HCT116 (cell line): ENCODE data around the gene MYLK4. TPM values are rescaled to one million over a fixed set of nuclear protein-coding genes. Genes with fewer than 3 reads are reported as not detected.

Experiments used
- ATAC-seq: fragments of 200-7000 bp; cut with Tn5 transposase; 2 replicates; pipeline ENCODE4 v1.9.1; 2020; ENCODE audit warnings: mild to moderate bottlenecking, moderate library complexity
- BruUV-seq: library from RNA; stranded (reverse); fragments of 400-500 nt; replicated peaks from 2 replicates; lab custom pipeline; 2021; lab: Mats Ljungman, UMichigan
- CTCF ChIA-PET: fragments of 300-600 bp; sonication (Branson Sonifier 250); formaldehyde crosslinking; loops from one replicate; lab custom pipeline; 2021; ENCODE audit warnings: antibody characterized with exemption; lab: Charles Lee
- POLR2A ChIA-PET: fragments of 300-600, 350-600 bp; sonication (Branson Sonifier 250); formaldehyde crosslinking; loops from one replicate; lab custom pipeline; 2021; ENCODE audit warnings: antibody characterized with exemption; lab: Charles Lee
- RAD21 ChIA-PET, 2 experiments: fragments of 300-600 bp; sonication (Branson Sonifier 250); formaldehyde crosslinking; loops; one replicate each; lab custom pipeline; 2023; ENCODE audit warnings: low total read pairs in 2 of 2; ENCODE audit not compliant: uncharacterized antibody in 2 of 2, unreplicated experiment in 2 of 2, low non-redundant PET in 1 of 2; lab: Charles Lee
- DNase-seq: peaks from one replicate; pipeline ENCODE4 v3.0.0-alpha.2; 2010; ENCODE audit warnings: low read depth, low spot score
- H2AFZ ChIP-seq: fragments of 200-600 bp; shearing (Covaris generic), sonication (generic); 2 replicates; pipeline ENCODE4 v1.6.1; 2017; ENCODE audit warnings: low read depth, mixed run types, mixed read lengths, antibody characterized with exemption, low read length; ENCODE audit not compliant: poor library complexity, severe bottlenecking
- H3K27ac ChIP-seq: 2 replicates; pipeline ENCODE4 v1.5.1; 2012; ENCODE audit warnings: low read depth, low read length
- H3K27me3 ChIP-seq: fragments of 200-600 bp; sonication (generic); 2 replicates; pipeline ENCODE4 v1.6.1; 2016; ENCODE audit warnings: mixed run types, low read length, mixed read lengths; ENCODE audit not compliant: insufficient read depth
- H3K36me3 ChIP-seq, 2 experiments: fragments of 200-500 bp in 1 of 2; fragments of 200-600 bp in 1 of 2; sonication (Bioruptor generic) in 1 of 2; sonication (generic) in 1 of 2; 2 replicates each; pipeline versions ENCODE4 v1.5.1 to v1.6.1; 2014 to 2016; ENCODE audit warnings: low read length in 2 of 2, inconsistent platforms in 1 of 2, mixed read lengths in 1 of 2, mixed run types in 1 of 2; ENCODE audit not compliant: insufficient read depth in 2 of 2, control insufficient read depth in 1 of 2
- H3K4me1 ChIP-seq, 2 experiments: fragments of 200-600 bp in 1 of 2; sonication (generic) in 1 of 2; 2 replicates each; pipeline versions ENCODE4 v1.5.1 to v1.6.1; 2012 to 2017; ENCODE audit warnings: low read length in 2 of 2, inconsistent platforms in 1 of 2, mild to moderate bottlenecking in 1 of 2, mixed read lengths in 1 of 2, mixed run types in 1 of 2, moderate library complexity in 1 of 2; ENCODE audit not compliant: insufficient read depth in 2 of 2, control insufficient read depth in 1 of 2
- H3K4me2 ChIP-seq: fragments of 200-600 bp; sonication (generic); 2 replicates; pipeline ENCODE4 v1.6.1; 2017; ENCODE audit warnings: mixed run types, low read length, mixed read lengths
- H3K4me3 ChIP-seq, 2 experiments: fragments of 200-600 bp in 1 of 2; sonication (generic) in 1 of 2; replicated peaks in 1 of 2; 2 replicates each; pipeline ENCODE4 v1.5.1; 2011 to 2016; ENCODE audit warnings: low read length in 2 of 2, control low read depth in 1 of 2, low read depth in 1 of 2, mild to moderate bottlenecking in 1 of 2, mixed read lengths in 1 of 2, mixed run types in 1 of 2
- H3K79me2 ChIP-seq: fragments of 200-600 bp; sonication (generic); 2 replicates; pipeline ENCODE4 v1.6.1; 2017; ENCODE audit warnings: mild to moderate bottlenecking, mixed run types, low read length, moderate library complexity, mixed read lengths; ENCODE audit not compliant: insufficient read depth
- H3K9ac ChIP-seq: fragments of 200-600 bp; sonication (generic); 2 replicates; pipeline ENCODE4 v1.6.1; 2016; ENCODE audit warnings: low read length, mixed read lengths
- H3K9me2 ChIP-seq: fragments of 200-600 bp; sonication (generic), shearing (Covaris generic); 2 replicates; pipeline ENCODE4 v1.6.1; 2017; ENCODE audit warnings: mixed run types, mild to moderate bottlenecking, moderate library complexity; ENCODE audit not compliant: insufficient read depth
- H3K9me3 ChIP-seq, 2 experiments: fragments of 200-500 bp in 1 of 2; fragments of 200-600 bp in 1 of 2; sonication (Bioruptor generic) in 1 of 2; sonication (generic) in 1 of 2; 2 replicates each; pipeline ENCODE4 v1.6.1; 2014 to 2017; ENCODE audit warnings: low read length in 2 of 2, mixed read lengths in 2 of 2, inconsistent platforms in 1 of 2, low read depth in 1 of 2, mild to moderate bottlenecking in 1 of 2, mixed run types in 1 of 2, moderate library complexity in 1 of 2; ENCODE audit not compliant: control insufficient read depth in 1 of 2, insufficient read depth in 1 of 2
- H4K20me1 ChIP-seq: fragments of 200-600 bp; sonication (generic), shearing (Covaris generic); 2 replicates; pipeline ENCODE4 v1.6.1; 2017; ENCODE audit warnings: mixed run types, mild to moderate bottlenecking, moderate library complexity; ENCODE audit not compliant: insufficient read depth
- EGR1 ChIP-seq: IDR thresholded peaks from 2 replicates; pipeline ENCODE4 v1.6.1; 2012; ENCODE audit warnings: low read depth
- ELF1 ChIP-seq: IDR thresholded peaks from 2 replicates; pipeline ENCODE4 v1.6.1; 2012; ENCODE audit warnings: low read depth, borderline replicate concordance
- EZH2 ChIP-seq: fragments of 200-600 bp; sonication (generic); IDR thresholded peaks from 2 replicates; pipeline ENCODE4 v1.6.1; 2017; ENCODE audit warnings: antibody characterized with exemption, mixed run types
- EZH2phosphoT487 ChIP-seq: fragments of 200-600 bp; IDR thresholded peaks from 2 replicates; pipeline ENCODE4 v1.6.1; 2018; ENCODE audit warnings: antibody characterized with exemption, borderline replicate concordance
- FOSL1 ChIP-seq: IDR thresholded peaks from 2 replicates; pipeline ENCODE4 v1.6.1; 2012; ENCODE audit warnings: low read depth
- POLR2A ChIP-seq: IDR thresholded peaks from 2 replicates; pipeline ENCODE4 v1.7.0; 2011; ENCODE audit warnings: borderline replicate concordance; ENCODE audit not compliant: insufficient read depth, insufficient read length; ENCODE audit errors: extremely low read depth
- SIN3A ChIP-seq: IDR thresholded peaks from 2 replicates; pipeline ENCODE4 v1.6.1; 2012; ENCODE audit warnings: low read depth
- SP1 ChIP-seq: IDR thresholded peaks from 2 replicates; pipeline ENCODE4 v1.6.1; 2012; ENCODE audit warnings: low read depth
- SRF ChIP-seq: IDR thresholded peaks from 2 replicates; pipeline ENCODE4 v1.6.1; 2012; ENCODE audit warnings: low read depth
- TCF7L2 ChIP-seq: IDR thresholded peaks from 2 replicates; pipeline ENCODE4 v1.7.0; 2011; ENCODE audit warnings: borderline replicate concordance, inconsistent platforms; ENCODE audit not compliant: insufficient read depth, insufficient read length; ENCODE audit errors: extremely low read depth
- YY1 ChIP-seq: IDR thresholded peaks from 2 replicates; pipeline ENCODE4 v1.6.1; 2011; ENCODE audit warnings: low read length, low read depth, moderate library complexity, mild to moderate bottlenecking; ENCODE audit not compliant: insufficient replicate concordance; ENCODE audit errors: extremely low read depth
- ZFX ChIP-seq: fragments of 450-650 bp; IDR thresholded peaks from 2 replicates; pipeline ENCODE4 v1.6.1; 2017
- ZNF274 ChIP-seq: fragments of 200-500 bp; sonication (Bioruptor generic); IDR thresholded peaks from 2 replicates; pipeline ENCODE4 v1.6.1; 2014; ENCODE audit warnings: mild to moderate bottlenecking, low read depth, low read length, inconsistent platforms
- intact Hi-C: fragments of 100-400 bp; cut with micrococcal nuclease; formaldehyde crosslinking; loops from 2 replicates; pipeline ENCODE4 v1.10.0; 2022
- total RNA-seq: library from RNA; stranded (reverse); gene quantifications from one replicate; pipeline ENCODE4 v1.2.1, GENCODE V29; 2021; ENCODE audit not compliant: unreplicated experiment
- TF ChIP-seq, protein P1 (sequence below): IDR thresholded peaks from 2 replicates; pipeline ENCODE4 v1.6.1; 2011; ENCODE audit warnings: mild to moderate bottlenecking, low read length, moderate library complexity; ENCODE audit not compliant: insufficient replicate concordance; ENCODE audit errors: extremely low read depth
- TF ChIP-seq, protein P2 (sequence below), 3 experiments: fragments of 200-600 bp in 1 of 3; sonication (generic) in 1 of 3; IDR thresholded peaks in 2 of 3; conservative IDR thresholded peaks in 1 of 3; 2 replicates each; pipeline ENCODE4 v1.5.1; 2012 to 2017; ENCODE audit warnings: low read depth in 2 of 3, low read length in 2 of 3, antibody characterized with exemption in 1 of 3, borderline replicate concordance in 1 of 3, control low read depth in 1 of 3, mild to moderate bottlenecking in 1 of 3, mixed read lengths in 1 of 3, mixed run types in 1 of 3, moderate library complexity in 1 of 3; ENCODE audit not compliant: insufficient read depth in 1 of 3
- TF ChIP-seq, protein P3 (sequence below): IDR thresholded peaks from 2 replicates; pipeline ENCODE4 v1.6.1; 2012; ENCODE audit warnings: low read depth
- TF ChIP-seq, protein P4 (sequence below): IDR thresholded peaks from 2 replicates; pipeline ENCODE4 v1.6.1; 2012

The MYLK4 gene
- total RNA-seq, 1 experiment from 2014 or later: 0.27 TPM

DNA sequence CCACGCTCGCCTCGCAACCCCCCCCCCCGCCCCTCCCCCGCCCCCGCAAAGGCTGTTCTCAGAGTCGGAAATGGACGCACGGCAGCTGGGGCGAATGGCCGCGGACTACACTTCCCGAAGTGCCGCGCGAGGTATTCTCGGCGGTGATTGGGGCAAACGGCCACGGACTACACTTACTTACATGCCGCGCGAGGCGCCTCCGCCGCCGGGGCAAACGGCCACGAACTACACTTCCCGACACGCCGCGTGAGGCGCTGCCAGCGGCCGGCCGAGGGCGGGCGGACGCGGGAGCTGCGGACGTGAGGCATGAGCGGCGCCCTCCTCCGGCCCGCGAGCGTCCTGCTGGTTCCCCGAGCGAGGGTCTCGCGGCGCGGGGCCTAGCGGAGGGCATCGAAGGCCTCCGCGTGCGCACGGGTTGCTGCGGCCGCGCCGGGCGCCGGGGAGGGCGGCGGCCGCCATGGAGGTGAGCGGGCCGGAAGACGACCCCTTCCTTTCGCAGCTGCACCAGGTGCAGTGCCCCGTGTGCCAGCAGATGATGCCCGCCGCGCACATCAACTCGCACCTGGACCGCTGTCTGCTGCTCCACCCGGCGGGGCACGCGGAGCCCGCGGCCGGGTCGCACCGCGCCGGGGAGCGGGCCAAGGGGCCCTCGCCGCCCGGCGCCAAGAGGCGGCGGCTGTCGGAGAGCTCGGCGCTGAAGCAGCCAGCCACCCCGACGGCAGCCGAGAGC is 14.6 kb upstream of the MYLK4 start, which contains the start of gene WRNIP1:
TSS of gene WRNIP1 (plus strand) at position 228 of the 730 bp plus-strand sequence. CDS start at position 458, 230 bp downstream.
- DNase-seq: peak; percentile 97
- Histone ChIP-seq H3K4me2 (peak within 1 kb of the TSS; percentile 88), H3K9ac (peak within 1 kb of the TSS; percentile 90), H3K79me2 (peaks cover 48% of the 10 kb centered on the region), H3K9me3 (no peaks in the 10 kb centered on the region; a peak in 1 of 4 replicates), H3K27me3 (no peaks in the 10 kb centered on the region), H3K36me3 (peaks cover 7 to 10% of the 10 kb centered on the region in 2 experiments), H3K27ac (peak within 1 kb of the TSS; percentile 97), H4K20me1 (peaks cover 21% of the 10 kb centered on the region; the same call in 1 of the 2 replicates), H3K4me1 (peaks cover 18 to 28% of the 10 kb centered on the region in 2 experiments), H3K4me3 (peak within 1 kb of the TSS; percentile 86 to 95), H3K9me2 (no peaks in the 10 kb centered on the region), H2AFZ (peak within 1 kb of the TSS; percentile 2)
- ChIA-PET RAD21 (no interaction called here), CTCF (interaction anchor here (1.1 to 1.5 kb wide), 5 partner anchors 8 to 236 kb away, joined by 3 to 7 read pairs (median 3); partner anchors contain the start of gene MYLK4), POLR2A (interaction anchor here (0.6 to 1.2 kb wide), 6 partner anchors 26 to 1245 kb away, joined by 3 to 4 read pairs (median 3); no protein-coding TSS in a partner anchor)
- ATAC-seq: peak; percentile 91
- no TSS peak for BruUV-seq
- TF ChIP-seq ELF1 (peak; percentile 35; the same call in 1 of the 2 replicates), FOSL1 (no peak), SRF (no peak), POLR2A (peak; percentile 38), ZNF274 (no peak), SP1 (peak; percentile 87), SIN3A (peak; percentile 60; the same call in 1 of the 2 replicates), TCF7L2 (peak; percentile 47), YY1 (peak; percentile 86), ZFX (peak; percentile 98), EZH2 (no peak), EGR1 (peak; percentile 97), EZH2phosphoT487 (no peak)
- TF ChIP-seq, protein P1, sequence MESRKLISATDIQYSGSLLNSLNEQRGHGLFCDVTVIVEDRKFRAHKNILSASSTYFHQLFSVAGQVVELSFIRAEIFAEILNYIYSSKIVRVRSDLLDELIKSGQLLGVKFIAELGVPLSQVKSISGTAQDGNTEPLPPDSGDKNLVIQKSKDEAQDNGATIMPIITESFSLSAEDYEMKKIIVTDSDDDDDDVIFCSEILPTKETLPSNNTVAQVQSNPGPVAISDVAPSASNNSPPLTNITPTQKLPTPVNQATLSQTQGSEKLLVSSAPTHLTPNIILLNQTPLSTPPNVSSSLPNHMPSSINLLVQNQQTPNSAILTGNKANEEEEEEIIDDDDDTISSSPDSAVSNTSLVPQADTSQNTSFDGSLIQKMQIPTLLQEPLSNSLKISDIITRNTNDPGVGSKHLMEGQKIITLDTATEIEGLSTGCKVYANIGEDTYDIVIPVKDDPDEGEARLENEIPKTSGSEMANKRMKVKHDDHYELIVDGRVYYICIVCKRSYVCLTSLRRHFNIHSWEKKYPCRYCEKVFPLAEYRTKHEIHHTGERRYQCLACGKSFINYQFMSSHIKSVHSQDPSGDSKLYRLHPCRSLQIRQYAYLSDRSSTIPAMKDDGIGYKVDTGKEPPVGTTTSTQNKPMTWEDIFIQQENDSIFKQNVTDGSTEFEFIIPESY: peak; percentile 90
- TF ChIP-seq, protein P2, sequence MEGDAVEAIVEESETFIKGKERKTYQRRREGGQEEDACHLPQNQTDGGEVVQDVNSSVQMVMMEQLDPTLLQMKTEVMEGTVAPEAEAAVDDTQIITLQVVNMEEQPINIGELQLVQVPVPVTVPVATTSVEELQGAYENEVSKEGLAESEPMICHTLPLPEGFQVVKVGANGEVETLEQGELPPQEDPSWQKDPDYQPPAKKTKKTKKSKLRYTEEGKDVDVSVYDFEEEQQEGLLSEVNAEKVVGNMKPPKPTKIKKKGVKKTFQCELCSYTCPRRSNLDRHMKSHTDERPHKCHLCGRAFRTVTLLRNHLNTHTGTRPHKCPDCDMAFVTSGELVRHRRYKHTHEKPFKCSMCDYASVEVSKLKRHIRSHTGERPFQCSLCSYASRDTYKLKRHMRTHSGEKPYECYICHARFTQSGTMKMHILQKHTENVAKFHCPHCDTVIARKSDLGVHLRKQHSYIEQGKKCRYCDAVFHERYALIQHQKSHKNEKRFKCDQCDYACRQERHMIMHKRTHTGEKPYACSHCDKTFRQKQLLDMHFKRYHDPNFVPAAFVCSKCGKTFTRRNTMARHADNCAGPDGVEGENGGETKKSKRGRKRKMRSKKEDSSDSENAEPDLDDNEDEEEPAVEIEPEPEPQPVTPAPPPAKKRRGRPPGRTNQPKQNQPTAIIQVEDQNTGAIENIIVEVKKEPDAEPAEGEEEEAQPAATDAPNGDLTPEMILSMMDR (IDR thresholded peaks at IDR 0.05 in 2 of 3, conservative IDR thresholded peaks at IDR 0.05 in 1 of 3; ENCODE audit: borderline replicate concordance in 1 of 3, insufficient read depth in 1 of 3, low read depth in 2 of 3, low read length in 2 of 3): peak; percentile 10 to 65 (median 38); a peak in 4 of 6 replicates
- TF ChIP-seq, protein P3, sequence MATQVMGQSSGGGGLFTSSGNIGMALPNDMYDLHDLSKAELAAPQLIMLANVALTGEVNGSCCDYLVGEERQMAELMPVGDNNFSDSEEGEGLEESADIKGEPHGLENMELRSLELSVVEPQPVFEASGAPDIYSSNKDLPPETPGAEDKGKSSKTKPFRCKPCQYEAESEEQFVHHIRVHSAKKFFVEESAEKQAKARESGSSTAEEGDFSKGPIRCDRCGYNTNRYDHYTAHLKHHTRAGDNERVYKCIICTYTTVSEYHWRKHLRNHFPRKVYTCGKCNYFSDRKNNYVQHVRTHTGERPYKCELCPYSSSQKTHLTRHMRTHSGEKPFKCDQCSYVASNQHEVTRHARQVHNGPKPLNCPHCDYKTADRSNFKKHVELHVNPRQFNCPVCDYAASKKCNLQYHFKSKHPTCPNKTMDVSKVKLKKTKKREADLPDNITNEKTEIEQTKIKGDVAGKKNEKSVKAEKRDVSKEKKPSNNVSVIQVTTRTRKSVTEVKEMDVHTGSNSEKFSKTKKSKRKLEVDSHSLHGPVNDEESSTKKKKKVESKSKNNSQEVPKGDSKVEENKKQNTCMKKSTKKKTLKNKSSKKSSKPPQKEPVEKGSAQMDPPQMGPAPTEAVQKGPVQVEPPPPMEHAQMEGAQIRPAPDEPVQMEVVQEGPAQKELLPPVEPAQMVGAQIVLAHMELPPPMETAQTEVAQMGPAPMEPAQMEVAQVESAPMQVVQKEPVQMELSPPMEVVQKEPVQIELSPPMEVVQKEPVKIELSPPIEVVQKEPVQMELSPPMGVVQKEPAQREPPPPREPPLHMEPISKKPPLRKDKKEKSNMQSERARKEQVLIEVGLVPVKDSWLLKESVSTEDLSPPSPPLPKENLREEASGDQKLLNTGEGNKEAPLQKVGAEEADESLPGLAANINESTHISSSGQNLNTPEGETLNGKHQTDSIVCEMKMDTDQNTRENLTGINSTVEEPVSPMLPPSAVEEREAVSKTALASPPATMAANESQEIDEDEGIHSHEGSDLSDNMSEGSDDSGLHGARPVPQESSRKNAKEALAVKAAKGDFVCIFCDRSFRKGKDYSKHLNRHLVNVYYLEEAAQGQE: no peak
- TF ChIP-seq, protein P4, sequence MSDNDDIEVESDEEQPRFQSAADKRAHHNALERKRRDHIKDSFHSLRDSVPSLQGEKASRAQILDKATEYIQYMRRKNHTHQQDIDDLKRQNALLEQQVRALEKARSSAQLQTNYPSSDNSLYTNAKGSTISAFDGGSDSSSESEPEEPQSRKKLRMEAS: peak; percentile 83
- intact Hi-C loops: loop anchor here (10.0 kb wide), 1 partner anchor 299 kb away; the partner anchor contains the start of gene RIPK1
